ENCODE data around the gene NEK11.

The NEK11 gene

DNA sequence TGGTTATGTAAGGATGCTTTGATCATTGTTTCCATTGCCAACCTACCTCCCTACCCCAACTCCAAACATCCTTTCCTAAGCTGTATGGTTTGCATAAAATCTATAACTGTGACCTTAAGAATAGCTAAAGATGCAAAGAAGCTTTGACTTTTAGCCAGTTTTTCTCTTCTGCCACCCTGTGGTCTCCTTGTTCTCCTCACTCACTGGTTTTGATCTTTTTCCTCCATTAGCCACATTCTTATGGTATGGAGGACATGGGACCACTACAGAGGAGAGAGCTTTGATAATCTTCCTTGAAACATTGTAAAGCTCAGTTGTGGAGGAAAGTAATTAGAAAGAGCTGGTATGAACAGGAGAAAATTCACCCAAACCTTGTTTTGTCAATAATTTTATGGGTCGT lies 115.9 kb downstream of the NEK11 start:
- DNase-seq = no peak

DNA sequence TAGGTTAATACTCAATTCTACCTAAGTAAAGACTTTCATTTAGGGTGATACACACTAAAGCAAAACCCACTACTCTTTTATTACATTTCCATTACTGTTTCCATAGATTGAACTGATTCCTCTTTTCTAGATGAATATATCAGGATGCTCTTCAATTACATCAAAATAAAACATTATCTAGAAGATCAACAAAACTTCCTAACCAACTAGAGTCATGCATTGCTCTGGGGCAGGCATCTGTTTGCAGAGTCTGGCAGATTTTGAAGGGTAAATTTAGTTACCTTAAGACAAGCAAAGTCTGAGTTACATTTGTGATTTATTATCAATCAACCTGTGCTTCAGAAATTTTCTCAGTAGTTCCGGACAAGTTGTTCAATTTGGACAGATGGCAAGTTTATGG lies 117.1 kb downstream of the NEK11 start:
- no peak for DNase-seq

DNA sequence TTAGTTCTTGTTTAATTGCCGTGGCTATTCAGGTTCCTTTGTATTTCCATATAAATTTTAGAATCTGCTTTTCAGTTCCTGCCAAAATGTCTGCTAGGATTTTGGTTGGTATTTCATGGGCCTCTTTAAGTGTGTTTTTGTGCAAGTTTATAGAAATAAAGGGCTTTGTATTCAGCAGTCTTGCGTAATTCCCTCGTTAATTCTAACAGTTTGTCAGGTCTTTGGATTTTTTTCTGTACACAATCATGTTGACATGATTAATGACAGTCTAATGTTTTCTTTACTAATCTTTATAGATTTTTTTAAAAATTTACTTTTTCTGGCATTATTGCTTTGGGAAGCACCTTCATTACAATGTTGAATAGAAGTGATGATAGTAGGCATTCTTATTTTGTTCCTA lies 120.9 kb downstream of the NEK11 start:
- no peak for DNase-seq

DNA sequence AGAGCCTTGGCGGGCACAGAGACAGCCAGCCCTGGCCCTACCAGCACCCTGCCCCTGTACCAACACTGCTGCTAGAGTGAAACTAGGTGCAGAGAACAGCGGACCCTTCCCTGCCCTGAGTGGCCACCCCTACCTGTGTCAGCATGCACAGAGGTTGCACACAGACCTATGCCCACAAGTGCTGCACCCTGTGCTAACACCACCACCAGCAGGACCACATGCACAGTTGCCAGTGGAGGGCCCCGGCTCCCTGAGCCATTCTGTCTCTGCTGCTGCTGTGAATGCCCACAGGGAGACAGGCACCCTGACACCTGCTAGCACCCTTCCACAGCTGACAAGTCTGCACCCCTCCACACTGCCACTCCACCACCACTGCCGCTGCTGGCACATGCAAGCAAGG lies 131.8 kb downstream of the NEK11 start:
- no peak for DNase-seq

DNA sequence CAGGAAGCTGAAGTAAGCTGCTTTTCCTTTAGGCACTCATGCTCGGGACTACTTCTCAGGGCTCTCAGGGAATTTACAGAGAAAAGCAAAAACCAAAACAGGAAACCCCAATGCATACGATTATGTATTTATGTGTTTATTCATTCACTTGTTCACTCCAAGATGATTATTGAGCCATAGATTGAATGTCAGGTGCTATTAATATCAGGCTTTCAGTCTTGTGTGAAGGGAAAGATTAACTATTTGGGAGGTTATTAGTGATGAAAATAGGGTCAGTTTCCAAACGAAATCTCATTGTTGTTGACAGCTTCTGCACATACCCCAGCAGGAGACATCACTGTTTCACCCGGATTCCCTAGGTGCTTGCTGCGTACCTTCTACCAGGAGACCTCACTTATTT lies 135.8 kb downstream of the NEK11 start:
- DNase-seq = no peak

DNA sequence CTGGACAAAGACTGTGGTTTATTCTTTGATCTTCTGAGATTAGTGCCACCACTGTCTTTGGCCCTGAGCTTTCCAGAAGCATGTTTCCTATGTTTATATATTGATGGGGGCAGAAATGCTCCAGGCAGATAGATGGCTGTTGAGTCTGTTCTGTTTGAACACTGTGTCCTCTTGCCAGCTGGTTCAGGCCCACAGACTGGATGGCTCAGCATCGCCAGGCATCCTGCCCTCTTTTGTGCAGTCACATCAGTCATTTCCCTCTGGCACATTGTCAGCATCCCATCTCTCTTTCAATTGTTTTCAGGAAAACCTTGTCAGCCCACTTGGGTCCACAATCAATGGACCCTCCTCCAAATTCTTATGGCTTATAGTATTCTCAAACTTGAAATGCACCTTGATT lies 141.2 kb downstream of the NEK11 start:
- DNase-seq = no peak

DNA sequence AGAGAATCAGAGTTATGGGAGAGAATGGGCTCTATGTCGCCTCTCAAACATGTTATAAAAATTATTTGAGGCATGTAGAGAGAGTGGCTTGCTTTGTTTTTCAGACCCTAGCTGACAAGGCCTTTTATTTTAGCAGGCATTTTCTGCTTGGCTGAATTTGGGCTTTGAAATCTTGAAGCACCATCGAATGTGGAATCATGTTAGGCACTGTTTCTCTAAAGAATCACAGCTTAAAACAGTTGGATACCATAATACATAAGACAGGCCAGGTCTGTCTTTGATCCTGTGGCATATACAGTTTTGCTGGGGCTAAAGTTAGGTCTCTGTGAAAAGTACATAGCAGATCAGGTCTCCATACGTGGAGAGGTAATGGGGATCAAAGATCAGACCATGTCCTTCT lies 142.7 kb downstream of the NEK11 start:
- no peak for DNase-seq

DNA sequence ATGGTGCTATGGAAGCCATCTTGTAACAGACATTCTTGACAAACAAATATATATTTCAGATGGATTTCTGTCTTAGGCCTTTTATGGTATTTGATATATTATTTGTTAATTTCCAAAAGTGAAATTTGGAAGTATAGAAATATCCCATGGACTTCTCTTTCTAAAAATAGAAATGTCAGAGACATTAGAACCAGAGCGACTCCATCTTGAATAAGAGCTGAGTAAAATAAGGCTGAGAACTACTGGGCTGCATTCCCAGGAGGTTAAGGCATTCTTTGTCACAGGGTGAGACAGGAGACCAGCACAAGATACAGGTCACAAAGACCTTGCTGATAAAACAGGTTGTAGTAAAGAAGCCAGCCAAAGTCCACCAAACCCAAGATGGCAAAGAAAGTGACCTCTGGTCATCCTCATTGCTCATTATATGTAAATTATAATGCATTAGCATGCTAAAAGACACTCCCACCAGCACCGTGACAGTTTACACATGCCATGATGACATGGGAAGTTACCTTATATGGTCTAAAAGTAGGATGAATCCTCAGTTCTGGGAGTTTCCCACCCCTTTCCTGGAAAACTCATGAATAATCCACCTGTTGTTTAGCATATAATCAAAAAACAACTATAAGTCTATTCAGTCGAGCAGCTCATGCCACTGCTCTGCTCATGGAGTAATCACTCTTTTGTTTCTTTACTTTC lies 146.0 kb downstream of the NEK11 start:
- no peak for DNase-seq

DNA sequence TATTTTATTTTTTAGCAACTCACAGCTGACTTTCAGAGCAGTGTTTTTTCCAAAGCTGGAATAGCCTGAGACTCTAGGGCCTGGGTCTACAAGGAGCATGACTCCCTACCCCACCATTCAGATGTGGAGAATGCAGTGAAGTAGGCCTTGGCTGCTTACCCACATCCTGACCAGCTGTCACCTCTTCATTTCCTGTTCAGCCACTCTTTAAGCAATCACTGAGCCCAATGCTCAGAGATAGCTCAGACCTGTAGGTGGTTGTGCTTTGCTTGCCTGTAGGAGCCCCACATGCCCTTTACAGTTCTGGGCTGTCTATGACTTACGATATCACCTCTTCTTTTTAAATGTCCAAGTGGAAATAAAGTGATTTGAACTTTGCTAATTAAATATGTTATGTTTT lies 148.1 kb downstream of the NEK11 start:
- DNase-seq = peak; percentile 5

DNA sequence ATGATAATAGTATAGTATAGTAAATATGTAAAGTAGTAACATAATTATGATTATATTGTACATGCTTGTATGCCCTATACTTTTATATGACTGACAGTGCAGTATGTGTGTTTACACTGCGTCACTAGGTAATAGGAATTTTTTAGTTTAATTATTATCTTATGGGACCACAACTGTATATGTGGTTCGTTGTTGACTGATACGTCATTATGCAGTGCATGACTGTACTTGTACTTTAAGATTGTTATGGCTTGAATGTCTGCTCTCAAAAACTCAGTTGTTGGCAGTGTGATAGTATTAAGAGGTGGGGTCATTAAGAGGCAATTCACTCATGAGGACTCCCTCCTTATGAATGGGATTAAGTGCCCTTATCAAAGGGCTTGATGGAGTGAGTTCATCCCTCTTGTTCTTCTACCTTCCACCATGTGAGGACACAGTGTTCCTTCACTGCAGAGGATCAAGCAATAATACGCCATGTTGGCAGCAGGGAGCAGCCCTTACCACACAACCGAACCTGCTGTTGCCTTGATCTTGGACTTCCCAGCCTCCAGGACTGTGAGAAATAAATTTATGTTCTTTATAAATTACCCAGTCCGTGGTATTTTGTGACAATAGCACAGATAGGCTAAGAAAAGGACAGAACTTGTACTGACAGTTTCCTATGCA lies 152.2 kb downstream of the NEK11 start:
- DNase-seq = no peak

DNA sequence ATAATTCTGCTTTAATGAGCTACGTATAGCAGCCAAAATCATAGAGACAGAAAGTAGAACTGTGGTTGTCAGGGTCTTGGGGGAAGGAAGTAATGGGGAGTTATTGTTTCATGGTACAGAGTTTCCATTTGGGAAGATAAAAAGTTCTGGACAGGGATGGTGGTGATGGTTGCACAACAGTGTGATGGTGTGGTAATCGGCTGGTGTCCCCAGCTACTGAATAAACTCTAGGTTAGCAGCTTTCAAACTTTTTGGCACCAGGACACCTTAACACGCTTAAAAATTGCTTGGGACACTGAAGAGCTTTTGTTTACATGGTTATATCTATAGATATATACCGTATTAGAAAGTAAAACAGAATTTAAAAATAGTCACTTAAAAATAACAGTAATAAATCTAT lies 166.0 kb downstream of the NEK11 start:
- no peak for DNase-seq

DNA sequence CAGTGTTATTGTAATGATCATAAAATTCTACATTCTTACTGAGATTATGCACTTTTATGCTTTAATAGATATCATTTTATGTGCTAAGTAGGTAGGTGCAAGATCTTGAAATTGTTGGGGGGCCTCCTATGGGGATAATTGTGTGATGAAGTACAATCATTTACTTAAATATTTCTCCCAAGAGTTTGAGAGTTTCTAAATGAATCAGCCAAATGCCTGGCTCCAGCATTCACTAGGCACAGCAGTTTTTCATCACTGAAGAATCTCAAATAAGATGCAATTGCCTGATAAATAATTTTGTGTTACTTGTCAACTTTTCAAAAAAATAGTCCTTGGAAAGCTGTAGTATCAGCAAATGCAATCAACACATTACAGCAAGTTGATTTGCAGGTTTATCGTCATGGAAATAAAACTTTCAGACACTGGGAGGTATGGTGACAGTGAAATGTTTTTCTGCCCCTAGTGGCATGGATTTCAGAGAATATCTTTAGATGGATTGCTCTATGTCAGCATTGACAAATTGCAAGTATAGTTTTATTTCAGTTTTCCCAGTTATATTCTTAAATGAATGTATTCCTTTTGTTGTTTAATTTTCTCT lies 167.1 kb downstream of the NEK11 start:
- DNase-seq = no peak

DNA sequence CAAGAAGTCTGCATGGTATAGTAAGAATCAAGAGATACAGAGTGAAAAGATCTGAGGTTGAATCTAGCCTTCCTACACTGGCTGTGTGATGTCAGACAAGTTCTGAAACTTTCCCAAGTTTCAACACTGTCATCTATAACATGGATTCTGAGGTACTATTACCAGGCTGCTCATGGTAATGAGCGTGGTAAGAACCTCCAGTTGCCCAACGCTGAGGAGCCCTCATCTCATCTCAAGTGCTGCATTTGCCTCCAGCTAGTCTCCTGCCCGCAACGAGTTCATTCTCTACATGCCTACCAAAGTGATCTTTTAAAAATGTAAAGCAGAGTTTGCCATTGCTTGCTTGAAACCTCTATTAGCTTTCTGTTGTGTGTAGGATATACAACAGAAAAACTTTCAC lies 168.1 kb downstream of the NEK11 start:
- no peak for DNase-seq

DNA sequence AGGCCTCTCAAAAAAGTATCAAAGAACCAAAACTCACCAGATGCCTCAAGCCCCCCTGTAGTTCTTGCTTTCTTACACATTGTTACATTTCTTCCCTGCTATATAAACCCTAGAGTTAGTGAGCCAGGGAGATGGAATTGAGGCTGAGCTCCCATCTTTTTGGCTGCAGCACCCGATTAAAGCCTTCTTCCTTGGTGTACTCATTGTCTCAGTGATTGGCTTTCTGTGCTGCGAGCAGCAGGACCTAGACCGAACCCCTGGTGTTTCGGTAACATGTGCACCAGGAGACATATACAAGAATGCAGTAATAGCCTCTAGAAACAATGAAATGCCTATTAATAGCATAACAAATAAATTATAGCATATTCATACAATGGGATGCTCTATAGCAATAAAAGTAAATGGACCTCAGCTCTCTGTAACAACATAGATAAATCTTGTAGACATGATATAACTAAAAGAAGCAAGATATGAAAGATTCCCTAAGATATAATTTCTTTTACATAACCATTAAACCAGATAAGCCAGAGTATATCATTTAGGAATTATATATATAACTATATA lies 174.0 kb downstream of the NEK11 start:
- no peak for DNase-seq

DNA sequence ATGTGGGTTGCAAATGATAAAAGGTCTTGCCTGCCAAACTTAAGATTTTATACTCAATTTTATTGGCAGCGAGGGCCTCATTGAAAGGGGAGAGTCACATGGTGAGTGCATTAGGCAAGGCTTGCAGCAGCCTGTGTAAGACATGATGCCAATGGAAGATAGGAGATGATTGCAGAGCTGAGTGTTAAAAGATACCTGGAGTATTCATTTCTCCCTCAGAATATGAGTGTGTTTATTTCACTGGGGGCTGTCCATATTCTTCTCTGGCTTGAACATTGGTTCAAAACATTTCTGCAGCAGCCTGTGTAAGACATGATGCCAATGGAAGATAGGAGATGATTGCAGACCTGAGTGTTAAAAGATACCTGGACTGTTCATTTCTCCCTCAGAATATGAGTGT lies 189.7 kb downstream of the NEK11 start:
- DNase-seq = no peak

DNA sequence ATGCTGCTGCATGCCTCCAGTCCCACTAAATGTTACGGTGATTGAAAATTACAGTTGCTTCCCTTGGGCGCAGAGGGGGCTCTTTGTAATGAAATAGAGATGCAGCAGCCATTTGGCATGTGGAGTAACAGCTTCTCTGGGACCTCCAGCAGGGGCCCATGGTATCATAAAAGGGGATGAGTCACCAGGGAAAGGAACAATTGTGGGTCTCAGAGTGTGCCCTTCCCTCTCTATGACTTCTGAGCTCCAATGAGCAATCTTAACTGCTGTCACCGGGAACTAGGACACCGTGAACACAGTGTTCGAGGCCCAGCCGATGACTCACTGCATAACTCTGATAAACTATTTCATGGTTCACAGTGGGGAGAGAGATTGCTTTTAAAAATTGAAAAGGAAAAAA lies 190.1 kb downstream of the NEK11 start:
- DNase-seq = no peak

DNA sequence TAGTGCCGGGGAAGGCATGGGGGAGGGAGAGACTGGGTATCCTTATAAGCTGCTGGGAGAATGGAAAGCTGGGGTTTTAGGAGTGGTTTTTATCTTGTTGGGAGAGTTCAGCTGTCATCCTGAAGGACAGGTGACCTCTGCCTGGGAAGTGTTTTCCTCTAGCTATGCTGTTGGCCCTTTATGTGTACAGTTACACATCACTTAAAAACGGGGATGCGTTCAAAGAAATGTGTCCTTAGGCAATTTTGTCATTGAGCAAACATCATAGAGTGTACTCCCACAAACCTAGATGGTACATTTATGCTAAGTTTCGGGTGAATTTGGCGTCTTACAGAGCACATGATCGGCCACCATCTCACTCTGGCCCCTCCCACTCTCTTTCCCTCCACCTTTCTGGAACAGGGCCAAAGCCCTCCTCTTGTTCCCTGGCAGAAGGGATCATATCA lies 190.6 kb downstream of the NEK11 start:
- DNase-seq = no peak

DNA sequence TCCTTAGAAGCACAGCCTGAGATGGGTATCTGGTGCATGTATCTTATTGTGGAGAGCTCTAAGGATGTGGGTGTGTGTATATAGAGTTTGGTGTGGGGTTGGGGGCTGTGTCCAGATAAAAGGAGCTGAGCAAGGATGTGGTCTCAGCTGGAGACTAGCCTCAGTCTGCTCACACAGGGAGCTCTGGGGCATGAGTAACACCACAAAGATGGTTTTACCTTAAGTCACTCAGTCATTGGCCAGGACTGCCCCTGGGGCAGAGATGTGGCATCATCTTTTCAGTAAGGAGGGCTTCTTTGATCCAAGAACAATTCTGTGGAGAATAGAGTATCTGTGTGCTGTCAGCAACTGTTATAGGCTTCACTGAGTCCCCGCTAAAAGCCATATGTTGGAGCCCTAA lies 191.5 kb downstream of the NEK11 start:
- DNase-seq = no peak

DNA sequence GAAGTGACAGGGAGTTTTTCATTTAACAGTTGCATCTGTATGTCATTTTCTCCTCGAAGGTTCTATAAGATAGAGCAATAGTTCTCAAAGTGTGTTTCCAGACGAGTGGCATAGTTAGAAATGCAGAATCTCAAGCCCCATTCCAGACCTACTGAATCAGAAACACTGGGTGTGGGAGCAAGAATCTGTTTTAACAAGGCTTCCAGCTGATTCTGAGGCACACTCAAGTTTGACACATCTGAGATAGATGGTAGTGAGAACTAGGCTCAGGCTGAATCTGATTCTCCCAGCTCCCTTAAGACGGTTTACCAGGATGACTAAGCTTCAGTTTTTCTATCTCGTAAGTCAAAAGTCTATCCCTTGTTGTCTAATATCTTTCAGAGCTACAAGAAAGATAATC lies 195.1 kb downstream of the NEK11 start:
- no peak for DNase-seq

DNA sequence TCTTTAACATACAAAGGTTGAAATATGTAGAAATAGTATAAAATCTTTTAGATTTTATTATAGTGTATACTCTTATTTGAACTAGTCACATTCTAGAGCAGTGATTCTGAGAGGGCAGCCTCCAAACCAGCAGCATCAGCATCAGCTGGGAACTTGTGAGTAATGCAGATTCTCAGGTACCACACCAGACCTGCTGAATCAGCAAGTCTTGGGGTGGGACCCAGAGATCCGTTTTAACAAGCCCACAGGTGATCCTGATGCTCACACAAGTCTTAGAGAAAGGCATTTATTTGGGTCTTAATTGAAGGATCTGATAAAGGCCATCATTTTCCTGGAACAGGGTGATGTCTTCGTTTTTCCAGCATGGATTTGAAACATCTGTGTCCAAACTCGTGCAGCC lies 195.9 kb downstream of the NEK11 start:
- no peak for DNase-seq

DNA sequence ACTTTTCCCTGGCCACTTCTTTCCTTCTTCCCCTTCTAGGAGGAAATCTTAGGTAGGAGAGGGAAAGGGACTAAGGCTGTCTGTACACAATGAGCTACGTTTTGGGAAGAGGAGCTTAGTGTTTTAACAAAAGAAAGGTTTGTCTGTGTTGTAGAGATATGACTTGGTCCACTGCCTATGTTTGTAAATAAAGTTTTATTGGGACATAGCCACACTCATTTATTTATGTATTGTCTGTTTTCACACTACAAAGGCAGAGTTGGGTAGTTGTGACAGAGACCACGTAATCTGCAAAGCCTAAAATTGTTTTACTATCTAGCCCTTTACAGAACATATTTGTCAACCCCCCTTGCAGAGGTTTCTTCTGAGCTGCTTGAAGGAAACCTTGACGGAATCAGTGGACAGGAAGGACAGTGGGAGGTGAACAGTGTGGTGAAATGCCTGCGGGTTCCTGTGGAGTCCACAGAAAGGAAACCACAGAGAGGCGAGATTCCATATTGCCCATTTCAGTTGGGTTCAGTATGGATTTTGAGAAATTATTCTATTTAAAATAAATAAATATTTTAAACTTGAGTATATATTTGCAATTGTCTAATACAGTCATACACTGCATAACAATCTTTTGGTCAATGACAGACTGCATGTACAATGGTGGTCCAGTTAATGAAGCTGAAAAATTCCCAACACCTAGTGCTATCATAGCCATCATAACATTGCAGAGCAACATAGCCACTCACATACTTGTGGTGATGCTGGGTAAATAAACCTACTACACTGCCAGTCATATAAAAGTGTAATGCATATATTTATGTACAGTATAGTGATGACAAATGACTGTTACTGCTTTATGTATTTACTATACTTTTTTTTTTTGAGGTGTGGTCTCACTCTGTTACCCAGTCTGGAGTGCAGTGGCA lies 197.0 kb downstream of the NEK11 start:
- DNase-seq = no peak

DNA sequence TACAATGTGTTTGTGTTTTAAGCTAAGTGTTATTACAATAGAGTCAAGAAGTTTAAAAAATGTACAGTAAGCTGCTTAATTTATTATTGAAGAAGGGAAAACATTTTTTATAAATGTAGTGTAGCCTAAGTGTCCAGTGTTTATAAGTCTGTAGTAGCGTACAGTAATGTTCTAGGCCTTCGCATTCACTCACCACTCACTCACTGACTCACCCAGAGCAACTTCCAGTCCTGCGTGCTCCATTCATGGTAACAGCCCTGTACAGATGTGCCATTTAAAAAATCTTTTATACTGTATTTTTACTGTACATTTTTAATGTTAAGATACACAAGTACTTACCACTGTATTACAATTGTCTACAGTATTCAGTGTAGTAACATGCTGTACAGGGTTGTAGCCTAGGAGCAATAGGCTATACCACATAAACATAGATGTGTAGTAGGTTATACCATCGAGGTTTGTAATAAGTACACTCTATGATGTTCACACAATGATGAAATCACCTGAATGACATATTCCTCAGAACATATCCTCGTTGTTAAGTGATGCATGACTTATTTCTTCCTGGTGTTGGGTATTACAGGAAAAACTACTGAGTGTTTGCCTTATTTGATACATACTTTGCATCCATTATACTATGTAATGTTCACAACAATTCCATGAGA lies 198.3 kb downstream of the NEK11 start:
- no peak for DNase-seq

DNA sequence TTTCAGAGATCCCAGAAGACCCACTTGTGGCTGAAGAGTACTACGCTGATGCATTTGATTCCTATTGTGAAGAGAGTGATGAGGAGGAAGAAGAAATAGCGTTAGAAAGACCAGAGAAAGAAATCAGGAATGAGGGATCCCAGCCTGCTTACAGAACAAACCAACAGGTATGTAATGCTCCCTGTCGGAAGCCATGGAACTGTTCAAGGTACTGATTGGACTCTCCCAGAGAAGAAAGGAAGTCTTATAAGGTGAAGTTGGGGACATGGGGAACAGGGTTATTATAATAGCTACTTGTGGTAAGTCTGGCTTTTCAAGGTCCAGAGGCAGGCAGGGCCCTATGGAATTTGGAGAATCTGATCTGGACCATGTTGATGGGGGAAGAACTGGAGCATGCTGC lies 201.8 kb downstream of the NEK11 start:
- no peak for DNase-seq

All from stimulated activated CD4-positive, alpha-beta T cell treated with anti-CD3 and anti-CD28 coated beads, Interleukin-4, amount 100 ng/mL, for 24 hours (primary cell).